ENCODE results near the gene PEX10. TPM values are rescaled to one million over a fixed set of nuclear protein-coding genes. Genes with fewer than 3 reads are reported as not detected.

The PEX10 gene
- total and polyA plus RNA-seq, 4 donors: 6.2 to 16.4 (median 11.8) TPM

GRCh38 chr1:2426540-2426939, 14.2 kb upstream of the PEX10 start:
- no peaks in the 10 kb centered on the region for H3K27me3 ChIP-seq (ENCODE audit: control insufficient read depth in 4 of 4, insufficient read depth in 4 of 4, low read length in 3 of 4)

GRCh38 chr1:2425892-2426291, 13.5 kb upstream of the PEX10 start:
- no peak for DNase-seq (ENCODE audit: low spot score)
- H3K27me3 ChIP-seq (ENCODE audit: control insufficient read depth in 4 of 4, insufficient read depth in 4 of 4, low read length in 3 of 4): no peaks in the 10 kb centered on the region
- TF ChIP-seq TAF1 (conservative IDR thresholded peaks at IDR 0.05) (no peak), ZBTB33 (IDR thresholded peaks at IDR 0.05) (no peak), GABPA (IDR thresholded peaks at IDR 0.05 in 1 of 2, conservative IDR thresholded peaks at IDR 0.05 in 1 of 2) (no peak), HNF4A (conservative IDR thresholded peaks at IDR 0.05) (no peak), MAX (IDR thresholded peaks at IDR 0.05) (no peak)
- no peak overlapping the region for H3K9ac ChIP-seq (ENCODE audit: low read depth in 1 of 2, low read length in 2 of 2)
- no peaks in the 10 kb centered on the region for H3K36me3 ChIP-seq (ENCODE audit: control insufficient read depth in 4 of 4, insufficient read depth in 3 of 4, low read depth in 1 of 4, low read length in 3 of 4)
- WGBS: 83% methylated on average over 11 of the region's 11 CpGs
- no peaks in the 10 kb centered on the region for H3K4me1 ChIP-seq (ENCODE audit: control insufficient read depth in 4 of 4, insufficient read depth in 4 of 4, low read length in 3 of 4)
- peaks cover 0 to 8% (median 2%) of the 10 kb centered on the region in 4 donors for H3K9me3 ChIP-seq (ENCODE audit: control insufficient read depth in 4 of 4, low read length in 3 of 4)
- H3K4me3 ChIP-seq (ENCODE audit: low read depth in 1 of 3, low read length in 3 of 3): no peak overlapping the region
- no peak overlapping the region for H3K27ac ChIP-seq (ENCODE audit: low read depth in 1 of 2, low read length in 2 of 2)

More at GRCh38 chr1:2426540-2426939, 14.2 kb upstream of the PEX10 start:
- Histone ChIP-seq H3K36me3 (ENCODE audit: control insufficient read depth in 4 of 4, insufficient read depth in 3 of 4, low read depth in 1 of 4, low read length in 3 of 4) (no peaks in the 10 kb centered on the region), H3K9me3 (ENCODE audit: control insufficient read depth in 4 of 4, low read length in 3 of 4) (peaks cover 0 to 8% (median 2%) of the 10 kb centered on the region in 4 donors), H3K27ac (ENCODE audit: low read depth in 1 of 2, low read length in 2 of 2) (no peak overlapping the region), H3K9ac (ENCODE audit: low read depth in 1 of 2, low read length in 2 of 2) (no peak overlapping the region), H3K4me1 (ENCODE audit: control insufficient read depth in 4 of 4, insufficient read depth in 4 of 4, low read length in 3 of 4) (no peaks in the 10 kb centered on the region), H3K4me3 (ENCODE audit: low read depth in 1 of 3, low read length in 3 of 3) (no peak overlapping the region)
- no peak for DNase-seq (ENCODE audit: low spot score)
- 70% methylated on average over 18 of the region's 18 CpGs for WGBS
- TF ChIP-seq TAF1 (conservative IDR thresholded peaks at IDR 0.05): no peak
- TF ChIP-seq GABPA (IDR thresholded peaks at IDR 0.05 in 1 of 2, conservative IDR thresholded peaks at IDR 0.05 in 1 of 2): no peak
- TF ChIP-seq FOXA1 (IDR thresholded peaks at IDR 0.05): no peak

- Histone ChIP-seq H3K9me3 (ENCODE audit: control insufficient read depth in 4 of 4, low read length in 3 of 4) (peaks cover 0 to 8% (median 2%) of the 10 kb centered on the region in 4 donors), H3K27ac (ENCODE audit: low read depth in 1 of 2, low read length in 2 of 2) (no peak overlapping the region), H3K4me1 (ENCODE audit: control insufficient read depth in 4 of 4, insufficient read depth in 4 of 4, low read length in 3 of 4) (no peaks in the 10 kb centered on the region), H3K36me3 (ENCODE audit: control insufficient read depth in 4 of 4, insufficient read depth in 3 of 4, low read depth in 1 of 4, low read length in 3 of 4) (no peaks in the 10 kb centered on the region), H3K27me3 (ENCODE audit: control insufficient read depth in 4 of 4, insufficient read depth in 4 of 4, low read length in 3 of 4) (no peaks in the 10 kb centered on the region), H3K9ac (ENCODE audit: low read depth in 1 of 2, low read length in 2 of 2) (no peak overlapping the region), H3K4me3 (ENCODE audit: low read depth in 1 of 3, low read length in 3 of 3) (no peak overlapping the region)
- TF ChIP-seq RXRA (IDR thresholded peaks at IDR 0.05) (no peak), GABPA (IDR thresholded peaks at IDR 0.05 in 1 of 2, conservative IDR thresholded peaks at IDR 0.05 in 1 of 2) (no peak), ATF3 (IDR thresholded peaks at IDR 0.05) (no peak), YY1 (IDR thresholded peaks at IDR 0.05) (no peak), FOXA2 (IDR thresholded peaks at IDR 0.05) (no peak), HNF4G (IDR thresholded peaks at IDR 0.05) (no peak), ZBTB33 (IDR thresholded peaks at IDR 0.05) (no peak), JUND (IDR thresholded peaks at IDR 0.05) (no peak), HNF4A (conservative IDR thresholded peaks at IDR 0.05) (no peak), MAX (IDR thresholded peaks at IDR 0.05) (no peak), RAD21 (IDR thresholded peaks at IDR 0.05) (no peak), CTCF (IDR thresholded peaks at IDR 0.05; ENCODE audit: low read depth, low read length, missing input control) (no peak), EGR1 (IDR thresholded peaks at IDR 0.05; ENCODE audit: low read depth in 2 of 2) (no peak)
- WGBS: 93% methylated on average over 4 of the region's 4 CpGs
- DNase-seq (ENCODE audit: low spot score): no peak
These were observed 10.2 kb upstream of the PEX10 start for GRCh38 chr1:2422523-2422922.
